ENCODE results near the gene SH3D19. TPM values are rescaled to one million over a fixed set of nuclear protein-coding genes. Genes with fewer than 3 reads are reported as not detected.
A peak's percentile ranks its signal among the peaks of the same experiment; 100 is the strongest.

Gene SH3D19
- total RNA-seq, 4 donors from 2014 or later = 117 to 201 (median 130) TPM

GRCh38 chr4:151331276-151332042, 6.1 kb upstream of the SH3D19 start:
- Histone ChIP-seq H3K4me3 (no peak overlapping the region), H3K27me3 (no peaks in the 10 kb centered on the region), H3K4me1 (peaks cover 0 to 39% (median 12%) of the 10 kb centered on the region in 4 donors), H3K27ac (peak overlapping the region in 2 of 4 donors; percentile 37 to 51), H3K9me3 (no peaks in the 10 kb centered on the region), H3K36me3 (no peaks in the 10 kb centered on the region)
- in situ Hi-C loops (cut with MboI; ENCODE audit: low pct_ligation_motif_present in 1 of 4, low pct_unique_long_range_greater_than_20kb in 1 of 4, low sequenced_read_pairs in 3 of 4) = no loop called here
- intact Hi-C loops (cut with DNase I; ENCODE audit: low total_unique reads) = no loop called here
- TF ChIP-seq POLR2A (IDR thresholded peaks at IDR 0.05) = no peak
- TF ChIP-seq CTCF (IDR thresholded peaks at IDR 0.05) = no peak
- TF ChIP-seq POLR2AphosphoS5 (IDR thresholded peaks at IDR 0.05) = no peak
- no peak for TF ChIP-seq EP300 (IDR thresholded peaks at IDR 0.05; ENCODE audit: low read depth)
- 88% methylated on average over 1 of the region's 1 CpG; no CpG with 5 or more reads in 1 of the 2 donors for WGBS, 2 donors (ENCODE audit: low coverage in 1 of 2)
- DNase-seq = no peak

DNA sequence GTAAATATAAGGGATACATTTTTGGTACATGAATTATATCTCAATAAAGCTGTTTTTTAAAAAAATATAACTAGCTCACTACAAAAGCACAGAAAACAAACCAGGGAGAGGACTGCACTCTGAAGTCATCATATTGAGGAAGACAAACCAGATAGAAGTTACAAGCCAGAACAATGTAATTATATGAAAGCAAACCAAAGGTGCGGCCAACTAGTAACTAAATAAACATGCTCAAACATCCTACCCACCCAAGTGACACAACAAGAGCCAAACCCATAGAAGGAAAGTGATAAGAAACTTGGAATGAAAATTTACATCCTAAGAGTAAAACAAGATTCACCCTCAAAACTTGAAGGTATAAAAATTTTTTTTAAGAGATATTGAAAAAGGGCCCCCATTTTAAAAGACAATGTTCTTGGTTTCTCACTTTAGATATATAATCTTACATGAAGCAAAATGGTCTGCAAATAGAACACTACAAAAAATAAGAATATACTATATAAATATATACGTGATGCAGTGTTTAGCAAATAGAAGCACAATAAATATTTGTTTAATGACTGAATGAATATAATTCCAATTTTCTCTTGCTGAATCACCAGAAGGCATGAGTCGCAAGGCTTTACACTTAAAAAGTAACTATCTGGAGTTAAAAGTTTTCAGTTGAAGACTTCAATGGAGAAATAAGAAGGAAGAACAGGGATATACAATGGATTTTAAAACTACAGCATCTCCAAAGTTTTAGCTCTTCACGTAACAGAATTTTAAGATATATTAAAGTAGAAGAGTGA, 4.0 kb upstream of the SH3D19 start:
- Histone ChIP-seq H3K27ac (peak overlapping the region; percentile 47 to 98 (median 86)), H3K9me3 (no peaks in the 10 kb centered on the region), H3K4me3 (no peak overlapping the region), H3K27me3 (no peaks in the 10 kb centered on the region), H3K36me3 (no peaks in the 10 kb centered on the region), H3K4me1 (peaks cover 0 to 45% (median 17%) of the 10 kb centered on the region in 4 donors)
- intact Hi-C loops (cut with DNase I; ENCODE audit: low total_unique reads) = no loop called here
- TF ChIP-seq POLR2AphosphoS5 (IDR thresholded peaks at IDR 0.05) (peak in 2 of 3 donors; percentile 44 to 60), POLR2A (IDR thresholded peaks at IDR 0.05) (no peak)
- in situ Hi-C loops (cut with MboI; ENCODE audit: low pct_ligation_motif_present in 1 of 4, low pct_unique_long_range_greater_than_20kb in 1 of 4, low sequenced_read_pairs in 3 of 4) = no loop called here
- DNase-seq = no peak
- 60 to 75% methylated on average over 4 of the region's 4 CpGs for WGBS, 2 donors (ENCODE audit: low coverage in 1 of 2)

GRCh38 chr4:151325949-151326246, 493 bp upstream of the SH3D19 start:
- 32 to 57% methylated on average over 3 to 6 of the region's 6 CpGs for WGBS, 2 donors (ENCODE audit: low coverage in 1 of 2)
- intact Hi-C loops (cut with DNase I; ENCODE audit: low total_unique reads) = no loop called here
- H3K9me3 ChIP-seq = no peaks in the 10 kb centered on the region
- TF ChIP-seq CTCF (IDR thresholded peaks at IDR 0.05) = no peak
- no peak for TF ChIP-seq EP300 (IDR thresholded peaks at IDR 0.05; ENCODE audit: low read depth)
- TF ChIP-seq POLR2A (IDR thresholded peaks at IDR 0.05) = no peak
- no peak for TF ChIP-seq POLR2AphosphoS5 (IDR thresholded peaks at IDR 0.05)
- H3K4me1 ChIP-seq = peaks cover 12 to 66% (median 38%) of the 10 kb centered on the region in 4 donors
- peak overlapping the region; percentile 60 to 96 (median 76) for H3K4me3 ChIP-seq
- H3K27me3 ChIP-seq = no peaks in the 10 kb centered on the region
- peak overlapping the region; percentile 97 to 99 (median 98) for H3K27ac ChIP-seq
- H3K36me3 ChIP-seq = no peaks in the 10 kb centered on the region
- no peak for DNase-seq
- in situ Hi-C loops (cut with MboI; ENCODE audit: low pct_ligation_motif_present in 1 of 4, low pct_unique_long_range_greater_than_20kb in 1 of 4, low sequenced_read_pairs in 3 of 4) = no loop called here

DNA sequence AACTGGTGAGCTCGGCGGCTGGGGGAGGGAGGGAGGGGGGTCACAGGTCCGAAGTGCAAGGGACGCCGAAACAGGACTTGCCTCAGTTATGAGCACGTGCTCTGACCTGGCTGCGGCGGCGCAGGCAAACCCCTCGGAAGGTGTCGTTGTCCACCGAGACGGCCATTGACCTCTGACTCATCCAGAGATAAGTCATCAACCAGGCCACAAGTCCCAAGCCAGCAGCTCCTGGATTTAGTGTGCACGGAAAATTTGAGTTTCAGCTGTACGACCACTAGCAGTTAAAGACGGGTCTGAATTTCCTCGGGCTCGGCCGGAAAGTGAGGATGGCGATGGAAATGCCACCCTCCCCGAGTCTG, 674 bp downstream of the SH3D19 start:
- Histone ChIP-seq H3K27me3 (no peaks in the 10 kb centered on the region), H3K4me3 (peak overlapping the region; percentile 60 to 96 (median 76)), H3K27ac (peak overlapping the region; percentile 97 to 99 (median 98)), H3K4me1 (peaks cover 12 to 67% (median 40%) of the 10 kb centered on the region in 4 donors), H3K36me3 (no peaks in the 10 kb centered on the region), H3K9me3 (no peaks in the 10 kb centered on the region)
- intact Hi-C loops (cut with DNase I; ENCODE audit: low total_unique reads) = no loop called here
- peak; percentile 25 to 83 (median 69) for TF ChIP-seq POLR2AphosphoS5 (IDR thresholded peaks at IDR 0.05)
- no peak for TF ChIP-seq CTCF (IDR thresholded peaks at IDR 0.05)
- 6% methylated on average over 21 of the region's 21 CpGs; no CpG with 5 or more reads in 1 of the 2 donors for WGBS, 2 donors (ENCODE audit: low coverage in 1 of 2)
- peak; percentile 78 for DNase-seq
- in situ Hi-C loops (cut with MboI; ENCODE audit: low pct_ligation_motif_present in 1 of 4, low pct_unique_long_range_greater_than_20kb in 1 of 4, low sequenced_read_pairs in 3 of 4) = no loop called here

All from transverse colon (tissue), 4 donors.